ENCODE measurements around the gene MRGPRG.
"Not testable (repeated sequence)": the region's sequence is repeated elsewhere in the genome, so short reads cannot be mapped to it uniquely, and the experiment has no call there.

The MRGPRG gene

GRCh38 chr11:3218483-3219280 is at the start of gene MRGPRG:
TSS of gene MRGPRG (minus strand) at chr11:3218813. CDS start at chr11:3218813, 0 bp downstream.
- TF ChIP-seq, protein P1, sequence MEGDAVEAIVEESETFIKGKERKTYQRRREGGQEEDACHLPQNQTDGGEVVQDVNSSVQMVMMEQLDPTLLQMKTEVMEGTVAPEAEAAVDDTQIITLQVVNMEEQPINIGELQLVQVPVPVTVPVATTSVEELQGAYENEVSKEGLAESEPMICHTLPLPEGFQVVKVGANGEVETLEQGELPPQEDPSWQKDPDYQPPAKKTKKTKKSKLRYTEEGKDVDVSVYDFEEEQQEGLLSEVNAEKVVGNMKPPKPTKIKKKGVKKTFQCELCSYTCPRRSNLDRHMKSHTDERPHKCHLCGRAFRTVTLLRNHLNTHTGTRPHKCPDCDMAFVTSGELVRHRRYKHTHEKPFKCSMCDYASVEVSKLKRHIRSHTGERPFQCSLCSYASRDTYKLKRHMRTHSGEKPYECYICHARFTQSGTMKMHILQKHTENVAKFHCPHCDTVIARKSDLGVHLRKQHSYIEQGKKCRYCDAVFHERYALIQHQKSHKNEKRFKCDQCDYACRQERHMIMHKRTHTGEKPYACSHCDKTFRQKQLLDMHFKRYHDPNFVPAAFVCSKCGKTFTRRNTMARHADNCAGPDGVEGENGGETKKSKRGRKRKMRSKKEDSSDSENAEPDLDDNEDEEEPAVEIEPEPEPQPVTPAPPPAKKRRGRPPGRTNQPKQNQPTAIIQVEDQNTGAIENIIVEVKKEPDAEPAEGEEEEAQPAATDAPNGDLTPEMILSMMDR (IDR thresholded peaks at IDR 0.05; ENCODE audit: extremely low read depth, insufficient read depth, missing control alignments) = no peak
- in situ Hi-C loops (cut with MboI; ENCODE audit: low pct_unique_long_range_greater_than_20kb, low sequenced_read_pairs, unreplicated experiment) = no loop called here
- DNase-seq (ENCODE audit: low spot score) = no peak

DNA sequence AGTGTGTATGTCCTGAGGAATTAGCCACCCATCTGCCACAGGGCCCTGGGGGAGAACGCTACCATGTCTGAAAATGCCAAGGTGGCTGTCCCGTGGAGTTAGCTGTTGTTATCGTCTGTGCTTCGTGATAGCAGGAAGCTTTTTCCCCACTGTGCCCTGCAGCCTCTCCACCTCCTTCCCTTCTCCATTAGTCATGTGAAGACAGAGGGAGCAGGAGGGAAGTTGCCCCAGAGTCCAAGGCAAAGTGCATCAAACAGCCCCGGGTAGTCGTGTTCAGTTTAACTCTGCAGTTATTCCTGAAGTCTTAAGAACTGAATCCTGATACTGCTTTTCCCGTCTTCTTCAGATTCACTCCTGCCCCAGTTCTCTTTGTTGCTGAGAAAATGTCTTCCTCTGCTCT is 43.9 kb upstream of the MRGPRG start:
- DNase-seq (ENCODE audit: low spot score); in situ Hi-C loops (cut with MboI; ENCODE audit: low pct_unique_long_range_greater_than_20kb, low sequenced_read_pairs, unreplicated experiment): not testable (repeated sequence)

DNA sequence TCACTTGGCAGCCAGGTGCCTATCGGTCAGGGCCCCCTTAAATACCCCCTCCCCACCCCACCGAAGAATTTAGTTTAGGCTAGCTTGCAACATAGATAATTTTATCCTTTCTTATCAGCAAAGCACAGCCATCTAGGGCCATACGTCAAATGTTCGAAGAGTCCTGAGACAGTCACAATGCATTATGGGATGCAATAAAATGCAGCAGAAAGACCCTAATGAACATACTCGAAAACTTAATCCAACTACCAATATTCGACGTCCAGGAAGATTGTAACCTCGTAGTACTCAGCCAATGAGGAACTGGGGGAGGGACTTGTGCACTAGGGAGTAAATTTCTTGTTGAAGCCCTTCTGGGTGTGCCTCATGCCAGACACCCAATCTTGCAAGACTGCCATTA is 43.2 kb upstream of the MRGPRG start:
- in situ Hi-C loops (cut with MboI; ENCODE audit: low pct_unique_long_range_greater_than_20kb, low sequenced_read_pairs, unreplicated experiment) = not testable (repeated sequence)

DNA sequence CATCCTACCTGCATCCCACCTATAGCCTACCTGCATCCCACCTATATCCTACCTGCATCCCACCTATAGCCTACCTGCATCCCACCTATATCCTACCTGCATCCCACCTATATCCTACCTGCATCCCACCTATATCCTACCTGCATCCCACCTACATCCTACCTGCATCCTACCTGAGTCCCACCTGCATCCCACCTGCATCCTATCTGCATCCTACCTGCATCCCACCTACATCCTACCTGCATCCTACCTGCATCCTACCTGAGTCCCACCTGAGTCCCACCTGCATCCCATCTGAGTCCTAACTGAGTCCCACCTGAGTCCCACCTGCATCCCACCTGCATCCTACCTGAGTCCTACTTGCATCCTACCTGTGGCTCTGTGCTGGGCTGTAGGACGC is 38.9 kb upstream of the MRGPRG start:
- in situ Hi-C loops (cut with MboI; ENCODE audit: low pct_unique_long_range_greater_than_20kb, low sequenced_read_pairs, unreplicated experiment) = not testable (repeated sequence)

More for the DNA sequence above, 43.2 kb upstream of the MRGPRG start:
- DNase-seq (ENCODE audit: low spot score) = not testable (repeated sequence)

DNA sequence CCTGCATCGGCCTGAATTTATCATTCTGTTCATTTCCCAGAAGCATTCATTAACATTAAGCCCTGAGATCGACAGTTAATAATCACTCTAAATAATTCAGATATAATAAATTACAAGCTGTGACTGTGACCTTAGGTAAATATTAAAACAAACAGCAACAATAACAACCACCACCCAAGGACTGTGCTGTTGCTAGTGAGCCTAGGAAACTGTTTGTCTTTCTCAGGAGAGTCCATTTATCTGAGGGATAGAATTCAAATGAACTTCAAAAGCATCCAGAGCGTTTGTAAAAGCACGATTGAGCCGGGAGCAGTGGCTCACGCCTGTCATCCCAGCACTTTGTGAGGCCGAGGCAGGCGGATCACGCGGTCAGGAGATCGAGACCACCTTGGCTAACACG is 36.6 kb upstream of the MRGPRG start:
- in situ Hi-C loops (cut with MboI; ENCODE audit: low pct_unique_long_range_greater_than_20kb, low sequenced_read_pairs, unreplicated experiment); DNase-seq (ENCODE audit: low spot score): not testable (repeated sequence)

More for the DNA sequence above, 38.9 kb upstream of the MRGPRG start:
- not testable (repeated sequence) for DNase-seq (ENCODE audit: low spot score)

DNA sequence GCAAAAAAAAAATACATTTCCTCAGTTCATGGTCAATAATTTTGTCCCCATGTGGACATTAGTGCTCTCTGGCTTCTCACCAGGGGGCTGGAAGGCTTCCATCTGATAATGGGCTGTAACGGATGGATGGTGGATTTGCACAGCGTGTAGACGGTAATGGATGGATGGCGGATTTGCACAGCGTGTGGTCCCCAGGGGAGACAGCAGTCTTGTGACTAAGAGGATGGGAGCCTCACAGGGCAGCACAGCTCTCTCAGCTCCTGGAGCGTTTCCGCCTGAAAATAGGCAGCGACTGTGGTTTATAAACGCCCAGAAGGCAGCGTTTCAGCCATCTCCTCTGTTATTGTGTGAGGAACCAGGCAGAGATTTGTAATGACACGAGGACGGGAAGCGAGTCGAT is 36.2 kb upstream of the MRGPRG start:
- in situ Hi-C loops (cut with MboI; ENCODE audit: low pct_unique_long_range_greater_than_20kb, low sequenced_read_pairs, unreplicated experiment); DNase-seq (ENCODE audit: low spot score): not testable (repeated sequence)

DNA sequence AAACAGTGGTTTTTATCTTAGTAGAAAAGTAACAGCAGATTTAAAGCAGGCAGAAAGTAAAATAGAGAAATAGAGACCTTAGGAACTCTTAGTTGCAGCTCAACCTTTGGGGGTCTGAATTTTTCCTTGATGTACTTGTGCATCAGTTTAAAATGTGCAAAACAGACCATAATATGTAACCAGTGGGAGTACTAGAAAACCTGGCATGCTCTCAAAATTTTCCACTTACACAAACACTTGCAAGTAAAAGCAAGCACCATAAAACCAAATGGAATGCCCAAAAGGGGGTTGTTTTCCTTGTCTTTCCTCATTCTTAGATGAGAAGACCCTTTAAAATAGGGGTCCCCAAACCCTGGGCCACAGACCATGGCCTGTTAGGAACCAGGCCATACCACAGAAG is 26.5 kb upstream of the MRGPRG start:
- TF ChIP-seq, protein P1 (IDR thresholded peaks at IDR 0.05; ENCODE audit: extremely low read depth, insufficient read depth, missing control alignments) = no peak
- DNase-seq (ENCODE audit: low spot score) = no peak
- in situ Hi-C loops (cut with MboI; ENCODE audit: low pct_unique_long_range_greater_than_20kb, low sequenced_read_pairs, unreplicated experiment) = no loop called here

- in situ Hi-C loops (cut with MboI; ENCODE audit: low pct_unique_long_range_greater_than_20kb, low sequenced_read_pairs, unreplicated experiment) = no loop called here
These were observed 25.3 kb upstream of the MRGPRG start for GRCh38 chr11:3243880-3244279.

DNA sequence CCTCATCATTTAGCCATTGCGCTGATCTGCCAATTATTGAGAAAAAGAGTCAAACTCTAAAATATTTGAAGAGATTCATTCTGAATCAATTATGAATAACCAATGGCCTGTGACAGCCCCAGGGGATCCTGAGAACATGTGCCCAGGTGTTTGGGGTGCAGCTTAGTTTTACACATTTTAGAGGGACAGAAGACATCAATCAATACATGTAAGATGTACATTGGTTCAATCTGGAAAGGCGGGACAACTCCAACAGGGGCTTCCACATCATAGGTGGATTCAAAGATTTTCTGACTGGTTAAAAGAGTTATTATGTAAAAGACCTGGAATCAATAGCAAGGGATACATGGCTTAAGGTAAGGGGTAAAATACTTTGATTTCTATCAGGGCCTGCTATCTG is 18.5 kb upstream of the MRGPRG start:
- DNase-seq (ENCODE audit: low spot score) = no peak
- TF ChIP-seq, protein P1 (IDR thresholded peaks at IDR 0.05; ENCODE audit: extremely low read depth, insufficient read depth, missing control alignments) = no peak
- in situ Hi-C loops (cut with MboI; ENCODE audit: low pct_unique_long_range_greater_than_20kb, low sequenced_read_pairs, unreplicated experiment) = no loop called here

More at GRCh38 chr11:3243880-3244279, 25.3 kb upstream of the MRGPRG start:
- TF ChIP-seq, protein P1 (IDR thresholded peaks at IDR 0.05; ENCODE audit: extremely low read depth, insufficient read depth, missing control alignments) = no peak
- DNase-seq (ENCODE audit: low spot score) = no peak

Measured in GM13977 (cell line).